Parathyroid adenoma (tissue), 2 donors: ENCODE results near the gene CLEC2B.

ENCODE experiments used
- H2AFZ ChIP-seq: fragments of 300-600 bp; sonication (generic); one replicate; pipeline ENCODE4 v1.7.0; 2017; ENCODE audit warnings: antibody characterized with exemption, mild to moderate bottlenecking
- H3K27ac ChIP-seq: fragments of 300-600 bp; sonication (generic); one replicate; pipeline ENCODE4 v1.7.0; 2017
- H3K27me3 ChIP-seq: fragments of 300-600 bp; sonication (generic); one replicate; pipeline ENCODE4 v1.7.0; 2017; ENCODE audit warnings: low read length; ENCODE audit not compliant: control insufficient read depth, insufficient read depth
- H3K36me3 ChIP-seq: fragments of 300-600 bp; sonication (generic); one replicate; pipeline ENCODE4 v1.7.0; 2017; ENCODE audit warnings: low read length; ENCODE audit not compliant: control insufficient read depth, insufficient read depth
- H3K4me1 ChIP-seq: fragments of 300-600 bp; sonication (generic); one replicate; pipeline ENCODE4 v1.7.0; 2017; ENCODE audit warnings: control low read depth
- H3K4me2 ChIP-seq: fragments of 300-600 bp; sonication (generic); one replicate; pipeline ENCODE4 v1.7.0; 2017; ENCODE audit warnings: low read length
- H3K4me3 ChIP-seq: fragments of 300-600 bp; sonication (generic); one replicate; pipeline ENCODE4 v1.7.0; 2017; ENCODE audit warnings: low read depth, low read length
- H3K79me2 ChIP-seq: fragments of 300-600 bp; sonication (generic); one replicate; pipeline ENCODE4 v1.7.0; 2017; ENCODE audit warnings: control low read depth
- H3K9ac ChIP-seq: fragments of 300-600 bp; sonication (generic); one replicate; pipeline ENCODE4 v1.7.0; 2017; ENCODE audit warnings: mild to moderate bottlenecking
- H3K9me3 ChIP-seq: fragments of 300-600 bp; sonication (generic); one replicate; pipeline ENCODE4 v1.7.0; 2017; ENCODE audit warnings: low read length; ENCODE audit not compliant: control insufficient read depth
- CTCF ChIP-seq: fragments of 300-600 bp; sonication (generic); IDR thresholded peaks from one replicate; pipeline ENCODE4 v1.7.0; 2017; ENCODE audit warnings: antibody characterized with exemption, mild to moderate bottlenecking
- donor health status: primary hyperparathyroidism.

Gene CLEC2B

GRCh38 chr12:9899209-9899608 lies 30.1 kb upstream of the CLEC2B start:
- no peak overlapping the region for H3K4me3 ChIP-seq
- no peaks in the 10 kb centered on the region for H3K4me1 ChIP-seq
- no peak overlapping the region for H3K27ac ChIP-seq
- no peak overlapping the region for H3K4me2 ChIP-seq
- H3K9ac ChIP-seq = no peak overlapping the region
- H3K27me3 ChIP-seq = no peaks in the 10 kb centered on the region
- no peaks in the 10 kb centered on the region for H3K9me3 ChIP-seq
- TF ChIP-seq CTCF = no peak
- H2AFZ ChIP-seq = no peak overlapping the region
- no peaks in the 10 kb centered on the region for H3K79me2 ChIP-seq
- H3K36me3 ChIP-seq = no peaks in the 10 kb centered on the region

- H3K4me2 ChIP-seq = no peak overlapping the region
- no peaks in the 10 kb centered on the region for H3K9me3 ChIP-seq
- no peak overlapping the region for H3K9ac ChIP-seq
- H2AFZ ChIP-seq = no peak overlapping the region
- H3K27me3 ChIP-seq = no peaks in the 10 kb centered on the region
- no peaks in the 10 kb centered on the region for H3K4me1 ChIP-seq
- no peak overlapping the region for H3K27ac ChIP-seq
- no peaks in the 10 kb centered on the region for H3K79me2 ChIP-seq
- no peaks in the 10 kb centered on the region for H3K36me3 ChIP-seq
- no peak for TF ChIP-seq CTCF
- no peak overlapping the region for H3K4me3 ChIP-seq
Measured at GRCh38 chr12:9897535-9897934, 28.4 kb upstream of the CLEC2B start.

- H3K4me2 ChIP-seq = no peak overlapping the region
- no peaks in the 10 kb centered on the region for H3K9me3 ChIP-seq
- no peak overlapping the region for H3K27ac ChIP-seq
- no peak overlapping the region for H2AFZ ChIP-seq
- no peaks in the 10 kb centered on the region for H3K36me3 ChIP-seq
- no peaks in the 10 kb centered on the region for H3K27me3 ChIP-seq
- H3K4me3 ChIP-seq = no peak overlapping the region
- no peaks in the 10 kb centered on the region for H3K4me1 ChIP-seq
- no peak overlapping the region for H3K9ac ChIP-seq
- TF ChIP-seq CTCF = no peak
- no peaks in the 10 kb centered on the region for H3K79me2 ChIP-seq
Measured at GRCh38 chr12:9895215-9895971, 26.2 kb upstream of the CLEC2B start.

GRCh38 chr12:9888665-9889273 lies 19.6 kb upstream of the CLEC2B start:
- H3K9ac ChIP-seq = no peak overlapping the region
- H3K4me3 ChIP-seq = no peak overlapping the region
- H2AFZ ChIP-seq = no peak overlapping the region
- no peaks in the 10 kb centered on the region for H3K79me2 ChIP-seq
- no peaks in the 10 kb centered on the region for H3K4me1 ChIP-seq
- H3K36me3 ChIP-seq = no peaks in the 10 kb centered on the region
- no peaks in the 10 kb centered on the region for H3K9me3 ChIP-seq
- no peak for TF ChIP-seq CTCF
- H3K27ac ChIP-seq = no peak overlapping the region
- H3K27me3 ChIP-seq = no peaks in the 10 kb centered on the region
- H3K4me2 ChIP-seq = no peak overlapping the region

GRCh38 chr12:9883175-9883574 lies 14.0 kb upstream of the CLEC2B start:
- no peaks in the 10 kb centered on the region for H3K27me3 ChIP-seq
- no peaks in the 10 kb centered on the region for H3K79me2 ChIP-seq
- no peak overlapping the region for H3K27ac ChIP-seq
- H2AFZ ChIP-seq = no peak overlapping the region
- no peak overlapping the region for H3K9ac ChIP-seq
- H3K4me1 ChIP-seq = no peaks in the 10 kb centered on the region
- no peaks in the 10 kb centered on the region for H3K9me3 ChIP-seq
- no peak overlapping the region for H3K4me2 ChIP-seq
- no peaks in the 10 kb centered on the region for H3K36me3 ChIP-seq
- TF ChIP-seq CTCF = no peak
- no peak overlapping the region for H3K4me3 ChIP-seq
